OCI-LY7 (cell line): Measurements from ENCODE around the gene SPAM1. TPM values are rescaled to one million over a fixed set of nuclear protein-coding genes. Genes with fewer than 3 reads are reported as not detected.

Source experiments
- Bru-seq: library from RNA; stranded (reverse); fragments of 400-500 nt; gene quantifications from one replicate; lab custom pipeline; 2021; lab: Mats Ljungman, UMichigan
- BruChase-seq, 2 experiments: library from RNA; stranded (reverse); fragments of 400-500 nt; gene quantifications; one replicate each; lab custom pipeline; 2021; lab: Mats Ljungman, UMichigan
- BruUV-seq: library from RNA; stranded (reverse); fragments of 400-500 nt; replicated peaks from 2 replicates; lab custom pipeline; 2021; lab: Mats Ljungman, UMichigan
- CTCF ChIA-PET: fragments of 300-600 bp; sonication (Branson Sonifier 250); formaldehyde crosslinking; loops from one replicate; lab custom pipeline; 2022; ENCODE audit warnings: antibody characterized with exemption; ENCODE audit not compliant: unreplicated experiment; lab: Charles Lee
- POLR2A ChIA-PET: fragments of 300-600 bp; sonication (Branson Sonifier 250); formaldehyde crosslinking; loops from one replicate; lab custom pipeline; 2022; ENCODE audit warnings: antibody characterized with exemption; lab: Charles Lee
- DNase-seq: peaks from one replicate; pipeline ENCODE4 v3.0.0-alpha.2; 2015; ENCODE audit warnings: low spot score
- H2AFZ ChIP-seq: fragments of 200-600 bp; sonication (generic), shearing (Covaris generic); 2 replicates; pipeline ENCODE4 v1.6.1; 2014; ENCODE audit warnings: mild to moderate bottlenecking, antibody characterized with exemption, low read length, moderate library complexity
- H3K27ac ChIP-seq: fragments of 200-600 bp; sonication (generic); 2 replicates; pipeline ENCODE4 v1.5.1; 2014; ENCODE audit warnings: mixed run types, low read depth, mild to moderate bottlenecking, moderate library complexity, low read length, inconsistent platforms; ENCODE audit not compliant: poor library complexity, severe bottlenecking
- H3K36me3 ChIP-seq: fragments of 200-600 bp; sonication (generic); 2 replicates; pipeline ENCODE4 v1.6.1; 2014; ENCODE audit warnings: mild to moderate bottlenecking, antibody characterized with exemption, low read length, moderate library complexity, mixed read lengths; ENCODE audit not compliant: insufficient read depth
- H3K4me1 ChIP-seq: fragments of 200-600 bp; sonication (generic); 2 replicates; pipeline ENCODE4 v1.5.1; 2014; ENCODE audit warnings: mild to moderate bottlenecking, low read length; ENCODE audit not compliant: insufficient read depth, poor library complexity, severe bottlenecking
- H3K4me2 ChIP-seq: fragments of 200-600 bp; sonication (generic); 2 replicates; pipeline ENCODE4 v1.6.1; 2014; ENCODE audit warnings: mild to moderate bottlenecking, low read length
- H3K4me3 ChIP-seq: fragments of 200-600 bp; sonication (generic); 2 replicates; pipeline ENCODE4 v1.5.1; 2014; ENCODE audit warnings: mild to moderate bottlenecking, low read depth, low read length; ENCODE audit not compliant: poor library complexity, severe bottlenecking
- H3K79me2 ChIP-seq: fragments of 200-600 bp; sonication (generic); 2 replicates; pipeline ENCODE4 v1.6.1; 2016; ENCODE audit warnings: low read depth, mild to moderate bottlenecking, low read length, moderate library complexity, mixed read lengths; ENCODE audit not compliant: insufficient read depth
- H3K9me2 ChIP-seq: fragments of 200-600 bp; sonication (generic); 2 replicates; pipeline ENCODE4 v1.6.1; 2016; ENCODE audit warnings: mild to moderate bottlenecking, low read length, mixed read lengths; ENCODE audit not compliant: insufficient read depth
- H3K9me3 ChIP-seq: fragments of 200-600 bp; sonication (generic); 2 replicates; pipeline ENCODE4 v1.6.1; 2014; ENCODE audit warnings: mild to moderate bottlenecking, mixed run types, low read length, mixed read lengths
- H4K20me1 ChIP-seq: fragments of 200-600 bp; sonication (generic); 2 replicates; pipeline ENCODE4 v1.6.1; 2014; ENCODE audit warnings: mild to moderate bottlenecking, antibody characterized with exemption, low read length, moderate library complexity, mixed read lengths; ENCODE audit not compliant: insufficient read depth
- CTCF ChIP-seq: fragments of 200-600 bp; sonication (generic); conservative IDR thresholded peaks from 2 replicates; pipeline ENCODE4 v1.5.1; 2014; ENCODE audit warnings: mild to moderate bottlenecking, antibody characterized with exemption, low read length, moderate library complexity, mixed read lengths
- EZH2phosphoT487 ChIP-seq: fragments of 200-600 bp; sonication (generic); IDR thresholded peaks from 2 replicates; pipeline ENCODE4 v1.6.1; 2018; ENCODE audit warnings: low read depth, borderline replicate concordance, mild to moderate bottlenecking, mixed run types, antibody characterized with exemption, low read length, moderate library complexity, mixed read lengths
- intact Hi-C: fragments of 100-400 bp; cut with micrococcal nuclease; formaldehyde crosslinking; loops from one replicate; pipeline ENCODE4 v1.10.0; 2022; ENCODE audit not compliant: unreplicated experiment
- long read RNA-seq: library from polyadenylated mRNA; stranded (forward); transcript quantifications from one replicate; pipeline ENCODE4 v2.0.0, GENCODE V29; 2022
- total RNA-seq, 2 experiments: library from RNA; depleted of rRNA in 1 of 2; stranded (reverse); fragments of >200 nt in 1 of 2; shearing (Covaris generic) in 1 of 2; gene quantifications; 2 replicates each; pipeline ENCODE4 v1.2.3, GENCODE V29; 2014 to 2022

SPAM1 gene, protein sequence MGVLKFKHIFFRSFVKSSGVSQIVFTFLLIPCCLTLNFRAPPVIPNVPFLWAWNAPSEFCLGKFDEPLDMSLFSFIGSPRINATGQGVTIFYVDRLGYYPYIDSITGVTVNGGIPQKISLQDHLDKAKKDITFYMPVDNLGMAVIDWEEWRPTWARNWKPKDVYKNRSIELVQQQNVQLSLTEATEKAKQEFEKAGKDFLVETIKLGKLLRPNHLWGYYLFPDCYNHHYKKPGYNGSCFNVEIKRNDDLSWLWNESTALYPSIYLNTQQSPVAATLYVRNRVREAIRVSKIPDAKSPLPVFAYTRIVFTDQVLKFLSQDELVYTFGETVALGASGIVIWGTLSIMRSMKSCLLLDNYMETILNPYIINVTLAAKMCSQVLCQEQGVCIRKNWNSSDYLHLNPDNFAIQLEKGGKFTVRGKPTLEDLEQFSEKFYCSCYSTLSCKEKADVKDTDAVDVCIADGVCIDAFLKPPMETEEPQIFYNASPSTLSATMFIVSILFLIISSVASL
- total RNA-seq (2014; rRNA removed; shearing (Covaris generic)) (not detected in 2 replicates), total RNA-seq (2022) (not detected in 2 replicates), Bru-seq, nascent RNA (not detected), BruChase-seq, experiment 1, labeled RNA remaining after a 6-hour chase (not detected), BruChase-seq, experiment 2, labeled RNA remaining after a 2-hour chase (not detected)
- long read RNA-seq, result 0 reads

- no peaks in the 10 kb centered on the region for H3K4me1 ChIP-seq
- no peak within 1 kb of the TSS for H2AFZ ChIP-seq
- no peak within 1 kb of the TSS for H3K27ac ChIP-seq
- DNase-seq, result no peak
- TF ChIP-seq CTCF (no peak), EZH2phosphoT487 (no peak)
- no peaks in the 10 kb centered on the region for H3K9me2 ChIP-seq
- H4K20me1 ChIP-seq, result no peaks in the 10 kb centered on the region
- no peaks in the 10 kb centered on the region for H3K36me3 ChIP-seq
- H3K4me3 ChIP-seq, result no peak within 1 kb of the TSS
- no peak within 1 kb of the TSS for H3K4me2 ChIP-seq
- H3K9me3 ChIP-seq, result no peaks in the 10 kb centered on the region
- CTCF ChIA-PET, result no interaction called here
- intact Hi-C loops, result no loop called here
- no peaks in the 10 kb centered on the region for H3K79me2 ChIP-seq
- BruUV-seq, result no TSS peak
- POLR2A ChIA-PET, result no interaction called here
Observed at GRCh38 chr7:123924941-123925340, at the start of gene SPAM1. Gene SPAM1, plus strand, starts transcription at chr7:123925241. Its CDS starts 28,330 bp downstream, at chr7:123953571.

DNA sequence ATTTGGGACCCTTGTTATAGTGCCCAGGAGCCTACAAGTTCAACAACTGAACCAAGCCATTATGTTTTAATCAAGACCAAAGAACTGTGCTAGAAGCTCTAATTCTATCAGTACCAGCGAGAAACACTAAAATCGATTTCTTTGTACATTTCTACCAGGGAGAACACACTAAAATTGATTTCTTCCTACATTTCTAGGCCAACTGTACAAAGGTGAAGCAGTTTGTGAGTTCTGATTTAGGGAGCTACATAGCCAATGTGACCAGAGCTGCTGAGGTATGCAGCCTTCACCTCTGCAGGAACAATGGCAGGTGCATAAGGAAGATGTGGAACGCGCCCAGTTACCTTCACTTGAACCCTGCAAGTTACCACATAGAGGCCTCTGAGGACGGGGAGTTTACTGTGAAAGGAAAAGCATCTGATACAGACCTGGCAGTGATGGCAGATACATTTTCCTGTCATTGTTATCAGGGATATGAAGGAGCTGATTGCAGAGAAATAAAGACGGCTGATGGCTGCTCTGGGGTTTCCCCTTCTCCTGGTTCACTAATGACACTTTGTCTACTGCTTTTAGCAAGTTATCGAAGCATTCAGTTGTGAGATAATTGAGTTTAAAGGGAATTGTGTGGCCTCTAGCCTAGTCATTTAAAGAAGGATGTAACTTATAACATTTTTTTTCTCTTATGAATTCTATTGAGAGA is 48.3 kb upstream of the SPAM1 start:
- TF ChIP-seq EZH2phosphoT487, result no peak
- TF ChIP-seq CTCF, result no peak
- Histone ChIP-seq H2AFZ (no peak overlapping the region), H3K4me3 (no peak overlapping the region), H4K20me1 (no peaks in the 10 kb centered on the region), H3K4me1 (no peaks in the 10 kb centered on the region), H3K4me2 (no peak overlapping the region), H3K9me3 (no peaks in the 10 kb centered on the region), H3K9me2 (no peaks in the 10 kb centered on the region), H3K79me2 (no peaks in the 10 kb centered on the region), H3K27ac (no peak overlapping the region), H3K36me3 (no peaks in the 10 kb centered on the region)
- ChIA-PET CTCF (no interaction called here), POLR2A (no interaction called here)
- no TSS peak for BruUV-seq
- no peak for DNase-seq
- intact Hi-C loops, result no loop called here
